ENCODE results near the gene CFL1.

The CFL1 gene

DNA sequence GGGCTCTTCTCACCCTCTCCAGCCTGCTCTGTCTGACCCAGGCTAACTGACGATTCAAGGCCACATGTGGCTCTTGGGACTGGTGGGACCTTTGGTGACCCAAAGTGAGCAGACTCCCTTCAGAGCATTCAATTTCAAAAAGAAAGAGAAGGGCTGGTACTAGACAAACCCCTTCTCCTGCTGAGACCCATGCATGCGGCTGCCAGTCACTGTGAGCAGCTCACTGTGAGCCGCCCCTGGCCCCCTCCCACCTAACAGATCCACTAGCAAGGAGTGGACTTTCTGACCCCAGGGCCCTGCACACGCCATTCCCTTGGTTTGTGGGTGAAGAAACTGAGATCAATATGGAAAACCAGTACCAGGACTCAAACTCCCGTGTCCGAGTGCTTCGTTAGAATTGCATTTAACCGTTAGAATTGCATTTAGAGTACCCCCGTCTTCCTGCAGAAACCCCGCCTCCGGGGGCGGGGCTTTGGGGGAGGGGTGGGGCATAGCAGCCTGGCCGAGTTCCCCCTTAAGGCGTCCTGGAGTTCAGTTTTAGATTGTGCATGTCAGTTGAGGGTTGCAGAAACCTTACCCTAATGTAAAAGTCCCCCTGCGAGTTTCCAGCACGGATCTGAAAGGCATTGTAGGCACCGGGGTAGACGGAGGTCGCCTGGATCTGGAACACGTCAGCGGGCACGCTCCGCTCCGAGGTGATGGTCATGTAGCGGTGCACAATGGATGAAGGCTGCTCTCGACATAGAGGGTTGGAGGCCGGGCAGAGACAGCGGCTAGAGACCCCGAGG, 9.5 kb upstream of the CFL1 start:
- H3K4me3 ChIP-seq (replicated peaks; ENCODE audit: low read depth, low read length): no peak overlapping the region
- no peak for DNase-seq (ENCODE audit: extremely low read depth, low read depth)
- no peak for TF ChIP-seq CTCF (IDR thresholded peaks at IDR 0.05; ENCODE audit: low read depth, low read length, missing control alignments)

- no peak for DNase-seq (ENCODE audit: extremely low read depth, low read depth)
- no peak overlapping the region for H3K4me3 ChIP-seq (replicated peaks; ENCODE audit: low read depth, low read length)
- no peak for TF ChIP-seq CTCF (IDR thresholded peaks at IDR 0.05; ENCODE audit: low read depth, low read length, missing control alignments)
These were observed 8.7 kb upstream of the CFL1 start for GRCh38 chr11:65866509-65867283.

DNA sequence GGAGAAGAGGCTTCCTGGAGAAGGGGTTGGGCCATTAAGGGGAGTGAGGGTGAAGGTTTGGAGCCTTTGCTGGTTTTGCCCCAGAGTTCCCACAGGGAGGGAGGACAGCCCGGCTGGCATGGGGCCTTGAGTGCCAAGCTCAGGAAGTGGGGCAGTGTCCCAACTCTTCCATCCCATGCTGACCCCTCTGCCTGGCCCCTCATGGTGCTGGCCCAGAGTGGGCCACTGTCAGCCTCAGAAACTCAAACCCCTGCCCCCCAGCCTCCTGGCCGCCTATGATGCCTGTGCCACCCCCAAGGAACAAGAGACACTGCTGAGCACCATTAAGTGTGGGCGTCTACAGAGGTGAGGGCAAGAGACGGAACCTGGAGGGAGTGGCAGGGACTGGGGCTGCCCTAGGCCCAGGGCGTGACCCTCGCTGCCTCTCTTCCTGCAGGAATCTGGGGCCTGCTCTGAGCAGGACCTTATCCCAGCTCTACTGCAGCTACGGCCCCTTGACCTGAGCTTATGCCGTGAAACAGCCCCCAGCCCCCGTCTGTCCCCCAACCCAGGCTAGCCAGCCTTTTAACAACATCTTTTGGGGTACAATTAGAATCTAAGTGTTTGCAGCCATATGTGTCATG, 7.7 kb upstream of the CFL1 start:
- H3K4me3 ChIP-seq (replicated peaks; ENCODE audit: low read depth, low read length): no peak overlapping the region

DNA sequence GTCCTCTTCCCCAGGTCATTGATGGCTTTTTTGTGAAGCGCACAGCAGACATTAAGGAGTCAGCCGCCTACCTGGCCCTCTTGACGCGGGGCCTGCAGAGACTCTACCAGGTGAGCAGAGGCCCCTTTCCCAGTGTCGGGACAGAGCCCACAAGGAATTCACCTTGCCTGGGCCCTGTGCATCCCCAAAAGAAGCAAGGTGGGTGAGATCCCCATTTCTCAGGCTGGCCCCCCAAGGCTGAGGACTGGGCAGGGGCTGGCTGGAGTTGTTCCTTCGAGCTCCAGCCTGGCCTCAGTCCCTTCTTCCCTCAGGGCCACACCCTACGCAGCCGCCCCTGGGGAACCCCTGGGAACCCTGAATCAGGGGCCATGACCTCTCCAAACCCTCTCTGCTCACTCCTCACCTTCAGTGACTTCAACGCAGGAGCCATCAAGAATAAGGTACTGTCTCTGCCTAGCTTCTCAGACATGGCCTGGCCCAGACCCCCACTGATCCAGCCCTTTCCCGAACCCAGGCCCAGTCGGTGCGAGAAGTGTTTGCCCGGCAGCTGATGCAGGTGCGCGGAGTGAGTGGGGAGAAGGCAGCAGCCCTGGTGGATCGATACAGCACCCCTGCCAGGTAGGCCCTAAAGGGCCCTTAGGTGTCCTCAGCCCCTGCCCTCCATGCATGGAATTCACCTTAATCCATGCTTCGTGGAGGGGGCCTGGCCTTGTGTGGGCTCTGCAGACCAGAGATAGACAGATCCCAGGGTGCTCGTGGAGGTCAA, 6.9 kb upstream of the CFL1 start:
- no peak for TF ChIP-seq CTCF (IDR thresholded peaks at IDR 0.05; ENCODE audit: low read depth, low read length, missing control alignments)
- no peak for DNase-seq (ENCODE audit: extremely low read depth, low read depth)
- H3K4me3 ChIP-seq (replicated peaks; ENCODE audit: low read depth, low read length): no peak overlapping the region

More for the DNA sequence above, 7.7 kb upstream of the CFL1 start:
- TF ChIP-seq CTCF (IDR thresholded peaks at IDR 0.05; ENCODE audit: low read depth, low read length, missing control alignments): no peak
- DNase-seq (ENCODE audit: extremely low read depth, low read depth): no peak

GRCh38 chr11:65863889-65864705, 6.1 kb upstream of the CFL1 start:
- no peak for DNase-seq (ENCODE audit: extremely low read depth, low read depth)
- TF ChIP-seq CTCF (IDR thresholded peaks at IDR 0.05; ENCODE audit: low read depth, low read length, missing control alignments): no peak
- no peak overlapping the region for H3K4me3 ChIP-seq (replicated peaks; ENCODE audit: low read depth, low read length)
